ENCODE results near the gene TRIM41.
"Not testable (repeated sequence)": the region's sequence is repeated elsewhere in the genome, so short reads cannot be mapped to it uniquely, and the experiment has no call there.

The TRIM41 gene

GRCh38 chr5:181212080-181212479 is 11.0 kb upstream of the TRIM41 start:
- no peak for DNase-seq

DNA sequence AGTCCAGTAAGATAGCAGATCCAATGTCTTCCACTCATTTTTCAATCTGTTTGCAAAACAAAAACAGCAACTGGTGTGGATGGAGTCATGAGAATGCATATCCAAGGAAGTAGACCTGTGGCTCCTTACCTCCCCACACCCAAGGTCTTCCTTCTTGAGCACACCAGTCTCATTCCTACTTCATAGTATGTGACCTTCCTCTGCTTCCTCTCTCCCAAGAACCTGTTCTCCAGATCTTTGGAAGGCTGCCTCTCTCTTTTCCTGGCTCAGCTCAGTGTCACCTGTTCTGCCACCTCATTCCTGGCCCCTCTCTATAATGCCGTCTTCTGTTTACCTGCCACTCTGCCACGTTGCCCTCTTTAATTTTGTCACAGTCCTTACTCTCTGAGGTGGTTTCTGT is 10.1 kb upstream of the TRIM41 start:
- no peak for DNase-seq

- DNase-seq = not testable (repeated sequence)
Measured at GRCh38 chr5:181214249-181214648, 8.8 kb upstream of the TRIM41 start.

DNA sequence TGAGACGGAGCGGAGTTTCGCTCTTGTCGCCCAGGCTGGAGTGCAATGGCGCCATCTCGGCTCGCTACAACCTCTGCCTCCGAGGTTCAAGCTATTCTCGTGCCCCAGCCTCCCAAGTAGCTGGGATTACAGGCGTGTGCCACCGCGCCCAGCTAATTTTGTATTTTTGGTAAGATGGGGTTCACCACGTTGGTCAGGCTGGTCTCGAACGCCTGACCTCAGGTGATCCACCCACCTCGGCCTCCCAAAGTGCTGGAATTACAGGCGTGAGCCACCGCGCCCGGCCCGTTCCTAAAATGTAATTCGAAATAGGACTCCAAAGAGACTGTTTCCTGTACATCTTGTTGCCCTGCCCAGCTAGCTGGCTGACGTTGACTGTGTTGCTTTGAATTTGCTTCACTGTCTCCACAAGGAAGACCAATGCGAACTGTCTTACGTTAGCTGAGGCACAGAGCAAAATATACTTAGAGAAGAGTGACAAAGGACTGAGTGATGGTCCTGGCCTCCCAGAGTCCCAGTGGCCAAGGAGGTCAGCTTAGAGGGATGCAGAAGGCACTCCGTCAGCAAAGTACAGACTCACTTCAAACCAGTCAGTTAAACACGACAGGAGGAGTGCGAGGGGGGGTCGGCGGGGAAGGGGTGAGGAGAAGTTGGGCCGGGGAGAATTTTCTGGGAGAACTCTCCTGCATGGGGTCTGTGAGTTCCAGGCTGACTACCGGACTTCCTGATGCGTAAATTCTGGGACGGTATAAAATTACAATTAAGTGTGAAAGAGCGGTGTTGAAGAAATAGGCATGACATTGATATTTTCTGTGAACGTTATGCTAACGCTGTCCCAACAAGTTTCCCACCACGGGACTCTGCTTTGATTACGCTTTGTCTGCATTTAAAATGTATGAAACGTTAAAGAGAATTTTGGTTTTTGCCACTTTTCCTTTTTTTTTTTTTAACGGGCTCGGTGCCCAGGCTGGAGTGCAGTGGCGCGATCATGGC is 6.8 kb upstream of the TRIM41 start:
- DNase-seq = no peak

GRCh38 chr5:181217111-181217802 is 5.8 kb upstream of the TRIM41 start:
- no peak for DNase-seq

DNA sequence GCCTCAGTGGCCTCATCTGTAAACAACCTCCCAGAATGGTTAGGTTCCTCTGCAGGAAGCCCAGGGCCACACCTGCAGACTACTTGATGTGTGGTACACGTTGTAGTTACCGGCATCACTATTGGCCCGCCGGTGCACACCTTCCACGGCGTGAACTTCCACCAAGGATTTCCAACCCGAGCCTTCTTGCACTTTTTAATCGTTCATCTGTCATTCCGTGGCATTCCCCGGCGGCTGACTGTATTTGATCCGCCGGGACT is 5.3 kb upstream of the TRIM41 start:
- DNase-seq = no peak

GRCh38 chr5:181218795-181219124 is 4.3 kb upstream of the TRIM41 start:
- no peak for DNase-seq

- DNase-seq = no peak
Measured at GRCh38 chr5:181219262-181220177, 3.6 kb upstream of the TRIM41 start.

DNA sequence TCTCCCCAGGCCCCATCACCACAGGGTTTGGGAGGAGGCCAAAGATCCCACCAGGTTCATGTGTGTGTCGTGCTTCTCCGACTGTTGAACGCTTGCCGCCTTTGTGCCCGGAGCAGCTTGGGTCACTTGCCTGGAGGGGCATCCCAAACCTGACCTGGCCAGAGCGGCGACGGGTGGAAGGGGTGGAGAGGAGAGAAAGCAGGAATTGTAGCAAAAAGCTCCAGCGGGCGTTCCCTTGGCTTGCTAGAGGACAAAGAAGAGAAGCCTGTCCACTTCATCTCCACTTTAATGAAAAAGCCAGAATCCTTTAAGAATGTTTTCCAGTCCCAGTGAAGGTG is 2.9 kb upstream of the TRIM41 start:
- no peak for DNase-seq

GRCh38 chr5:181221105-181221791 is 1.8 kb upstream of the TRIM41 start:
- DNase-seq = no peak

- DNase-seq = no peak
Measured at GRCh38 chr5:181221792-181222629, 1.1 kb upstream of the TRIM41 start.

DNA sequence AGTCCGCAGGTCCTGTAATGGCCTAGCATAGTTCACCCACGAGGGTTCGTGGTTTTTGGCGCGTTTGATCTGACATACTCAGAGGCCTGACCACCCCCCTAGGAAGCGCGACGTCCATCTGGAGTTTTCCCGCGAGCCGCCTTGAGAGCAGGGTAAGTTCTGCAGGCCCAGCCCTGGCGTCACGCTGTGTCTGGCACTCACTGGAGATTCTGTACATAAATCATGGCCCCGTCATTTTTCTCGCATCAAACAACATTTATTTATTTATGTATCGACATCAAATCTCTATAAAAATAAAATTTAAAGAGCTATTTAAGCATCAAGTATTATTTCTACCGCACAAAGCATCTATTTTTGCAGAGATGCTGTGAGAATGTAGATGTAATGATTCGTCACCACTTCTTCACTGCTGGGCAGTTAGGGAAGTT is 437 bp upstream of the TRIM41 start:
- DNase-seq = no peak

GRCh38 chr5:181223729-181224389 is 778 bp downstream of the TRIM41 start:
- DNase-seq = no peak

- DNase-seq = no peak
Measured at GRCh38 chr5:181224390-181225229, 1.5 kb downstream of the TRIM41 start.

- no peak for DNase-seq
Measured at GRCh38 chr5:181229996-181230395, 6.9 kb downstream of the TRIM41 start.

DNA sequence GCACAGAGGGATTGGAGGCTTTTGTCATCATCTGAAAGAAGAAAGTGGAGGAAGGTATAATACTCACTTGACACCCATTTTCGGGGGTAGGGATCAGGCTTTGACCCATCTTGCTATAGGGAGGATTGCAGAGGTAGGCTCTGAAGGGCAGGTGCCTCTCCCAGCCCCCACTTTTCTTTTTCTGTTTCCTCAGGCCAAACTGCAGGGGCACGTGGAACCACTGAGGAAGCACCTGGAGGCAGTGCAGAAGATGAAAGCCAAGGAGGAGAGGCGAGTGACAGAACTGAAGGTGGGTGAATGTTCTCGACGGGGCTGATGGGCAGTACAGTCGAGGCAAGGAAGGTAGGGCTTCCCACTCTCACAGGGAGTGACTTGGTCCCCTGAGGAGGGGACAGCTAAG is 7.5 kb downstream of the TRIM41 start:
- no peak for DNase-seq

DNA sequence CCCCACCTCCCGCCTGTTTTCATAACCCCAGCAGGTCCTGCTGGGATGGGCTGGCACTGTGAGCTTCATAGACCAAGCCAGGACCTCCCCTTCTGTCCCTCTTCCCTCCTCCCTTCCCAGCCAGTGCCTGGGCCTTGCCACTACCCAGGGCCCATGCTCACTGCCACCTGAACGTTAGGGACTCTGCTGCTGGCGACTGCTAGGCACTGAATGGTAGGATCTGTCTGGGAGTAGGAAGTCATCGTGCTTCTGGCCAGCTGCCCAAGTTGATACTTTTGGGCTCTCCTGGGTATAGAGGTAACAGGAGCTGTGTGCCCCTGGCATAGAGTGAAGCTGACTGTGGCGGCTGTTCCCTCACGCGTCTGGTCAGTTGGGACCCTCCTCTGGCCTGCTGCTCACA is 8.4 kb downstream of the TRIM41 start:
- DNase-seq = no peak

- no peak for DNase-seq
Measured at GRCh38 chr5:181232593-181232992, 9.5 kb downstream of the TRIM41 start.

DNA sequence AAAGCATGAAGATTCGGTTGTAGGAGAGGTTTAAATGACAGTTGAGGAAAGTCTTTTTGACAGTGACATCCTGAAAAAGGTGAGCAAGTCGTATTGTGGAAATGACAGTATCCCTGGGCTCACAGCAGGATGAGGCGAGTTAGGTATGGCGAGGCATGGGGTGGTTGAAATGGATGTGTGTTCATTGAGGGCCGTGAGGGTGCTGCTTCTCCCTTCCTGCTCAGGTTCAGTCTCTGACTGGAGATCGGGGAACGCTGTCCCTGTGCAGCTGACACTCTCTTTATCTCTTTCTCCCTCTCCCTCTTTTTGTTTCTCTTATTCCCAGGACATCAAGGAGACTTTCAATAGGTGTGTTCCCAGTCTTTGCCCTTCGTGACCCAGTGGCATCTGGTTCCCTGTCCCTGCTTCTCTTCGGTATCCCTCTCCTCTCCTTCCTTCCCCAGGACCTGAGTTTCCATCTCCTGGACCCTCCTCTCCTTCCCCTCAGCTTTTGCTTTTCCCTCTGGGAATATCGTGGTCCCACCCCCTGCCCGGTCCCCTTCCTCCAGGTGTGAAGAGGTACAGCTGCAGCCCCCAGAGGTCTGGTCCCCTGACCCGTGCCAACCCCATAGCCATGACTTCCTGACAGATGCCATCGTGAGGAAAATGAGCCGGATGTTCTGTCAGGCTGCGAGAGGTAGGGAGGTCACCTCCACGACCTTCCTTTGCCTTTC is 10.2 kb downstream of the TRIM41 start:
- DNase-seq = no peak
